HepG2 (cell line): ENCODE data around the gene ACACB. TPM values are rescaled to one million over a fixed set of nuclear protein-coding genes. Genes with fewer than 3 reads are reported as not detected.

Source experiments
- ATF1 ChIP-seq: IDR thresholded peaks from 2 replicates; pipeline ENCODE4 v1.6.1; 2016; ENCODE audit warnings: mild to moderate bottlenecking, control low read depth
- DNMT3B ChIP-seq: conservative IDR thresholded peaks from 2 replicates; pipeline ENCODE4 v1.6.1; 2016; ENCODE audit warnings: missing biosample characterization, control low read depth
- EZH2 ChIP-seq: conservative IDR thresholded peaks from 2 replicates; pipeline ENCODE4 v1.6.1; 2012; ENCODE audit warnings: mild to moderate bottlenecking, low read depth, low read length, moderate library complexity
- GATA4 ChIP-seq: sonication (generic); IDR thresholded peaks from 2 replicates; pipeline ENCODE4 v1.6.1; 2016; ENCODE audit warnings: antibody characterized with exemption, low read depth, borderline replicate concordance
- GPBP1L1 ChIP-seq: sonication (generic); formaldehyde crosslinking; IDR thresholded peaks from 2 replicates; pipeline ENCODE4 v1.5.0; 2020; ENCODE audit warnings: mild to moderate bottlenecking, missing genetic modification reagents
- KLF12 ChIP-seq: sonication (generic); formaldehyde crosslinking; IDR thresholded peaks from 2 replicates; pipeline ENCODE4 v1.4.0; 2020; ENCODE audit warnings: missing genetic modification reagents, borderline replicate concordance
- NFE2L1 ChIP-seq: sonication (generic); formaldehyde crosslinking; IDR thresholded peaks from 2 replicates; pipeline ENCODE4 v1.4.0; 2020; ENCODE audit warnings: missing genetic modification reagents, mild to moderate bottlenecking, borderline replicate concordance
- PLRG1 ChIP-seq: fragments of 450-650 bp; conservative IDR thresholded peaks from 2 replicates; pipeline ENCODE4 v1.6.1; 2016
- RXRA ChIP-seq: sonication (generic); formaldehyde crosslinking; IDR thresholded peaks from 2 replicates; pipeline ENCODE4 v1.5.1; 2020; ENCODE audit warnings: missing genetic modification reagents
- SATB2 ChIP-seq: sonication (generic); formaldehyde crosslinking; IDR thresholded peaks from 2 replicates; pipeline ENCODE4 v1.5.0; 2020; ENCODE audit warnings: missing genetic modification reagents
- TCF7 ChIP-seq: sonication (generic); IDR thresholded peaks from 2 replicates; pipeline ENCODE4 v1.6.1; 2016; ENCODE audit warnings: antibody characterized with exemption, low read depth
- ZBTB43 ChIP-seq: sonication (generic); formaldehyde crosslinking; conservative IDR thresholded peaks from 2 replicates; pipeline ENCODE4 v1.4.0; 2020; ENCODE audit warnings: missing genetic modification reagents
- ZBTB49 ChIP-seq: sonication (generic); formaldehyde crosslinking; IDR thresholded peaks from 2 replicates; pipeline ENCODE4 v1.4.0; 2020; ENCODE audit warnings: missing genetic modification reagents, borderline replicate concordance
- ZFP36L1 ChIP-seq: sonication (generic); formaldehyde crosslinking; IDR thresholded peaks from 2 replicates; pipeline ENCODE4 v1.8.0; 2022; ENCODE audit warnings: mild to moderate bottlenecking, missing genetic modification reagents, moderate library complexity
- ZNF143 ChIP-seq: sonication (generic); formaldehyde crosslinking; IDR thresholded peaks from 2 replicates; pipeline ENCODE4 v1.4.0; 2020; ENCODE audit warnings: missing genetic modification reagents
- ZNF17 ChIP-seq: sonication (generic); formaldehyde crosslinking; IDR thresholded peaks from 2 replicates; pipeline ENCODE4 v1.5.0; 2020; ENCODE audit warnings: mild to moderate bottlenecking, missing genetic modification reagents
- ZNF180 ChIP-seq: sonication (generic); formaldehyde crosslinking; IDR thresholded peaks from 2 replicates; pipeline ENCODE4 v1.4.0; 2020; ENCODE audit warnings: low read depth, missing genetic modification reagents, borderline replicate concordance
- ZNF83 ChIP-seq: sonication (generic); formaldehyde crosslinking; IDR thresholded peaks from 2 replicates; pipeline ENCODE4 v1.4.0; 2020; ENCODE audit warnings: missing genetic modification reagents, mild to moderate bottlenecking, borderline replicate concordance
- polyA plus RNA-seq, 8 experiments: library from polyadenylated mRNA; depleted of rRNA in 3 of 8; stranded (reverse) in 7 of 8; unstranded in 1 of 8; fragments of >200 nt; fragmentation: Illumina TruSeq in 4 of 8; extraction: Trizol in 4 of 8; gene quantifications; 2 replicates each; pipeline versions ENCODE4 v1.2.1 to v1.2.3, GENCODE V29; 2011 to 2016; ENCODE audit warnings: low read depth in 4 of 8, missing spikeins in 1 of 8, mixed read lengths in 1 of 8; ENCODE audit not compliant: insufficient read depth in 1 of 8
- total RNA-seq, 5 experiments: library from RNA; depleted of rRNA; stranded (reverse); fragments of >200 nt; fragmentation: Illumina TruSeq; extraction: Trizol; gene quantifications; 2 replicates each; pipeline ENCODE4 v1.2.3, GENCODE V29; 2016; ENCODE audit warnings: low read depth in 1 of 5
- TF ChIP-seq, protein P1 (sequence below): sonication (generic); formaldehyde crosslinking; IDR thresholded peaks from 2 replicates; pipeline ENCODE4 v1.5.1; 2020; ENCODE audit warnings: missing genetic modification reagents, mild to moderate bottlenecking, borderline replicate concordance
- TF ChIP-seq, protein P2 (sequence below): sonication (generic); formaldehyde crosslinking; conservative IDR thresholded peaks from 2 replicates; pipeline ENCODE4 v1.4.0; 2020; ENCODE audit warnings: missing genetic modification reagents

Gene ACACB
- total and polyA plus RNA-seq, 2 of the 13 experiments (the other 11 are each of a cell fraction or from before 2014, with no cell fraction given): 6.2 to 8.6 TPM

DNA sequence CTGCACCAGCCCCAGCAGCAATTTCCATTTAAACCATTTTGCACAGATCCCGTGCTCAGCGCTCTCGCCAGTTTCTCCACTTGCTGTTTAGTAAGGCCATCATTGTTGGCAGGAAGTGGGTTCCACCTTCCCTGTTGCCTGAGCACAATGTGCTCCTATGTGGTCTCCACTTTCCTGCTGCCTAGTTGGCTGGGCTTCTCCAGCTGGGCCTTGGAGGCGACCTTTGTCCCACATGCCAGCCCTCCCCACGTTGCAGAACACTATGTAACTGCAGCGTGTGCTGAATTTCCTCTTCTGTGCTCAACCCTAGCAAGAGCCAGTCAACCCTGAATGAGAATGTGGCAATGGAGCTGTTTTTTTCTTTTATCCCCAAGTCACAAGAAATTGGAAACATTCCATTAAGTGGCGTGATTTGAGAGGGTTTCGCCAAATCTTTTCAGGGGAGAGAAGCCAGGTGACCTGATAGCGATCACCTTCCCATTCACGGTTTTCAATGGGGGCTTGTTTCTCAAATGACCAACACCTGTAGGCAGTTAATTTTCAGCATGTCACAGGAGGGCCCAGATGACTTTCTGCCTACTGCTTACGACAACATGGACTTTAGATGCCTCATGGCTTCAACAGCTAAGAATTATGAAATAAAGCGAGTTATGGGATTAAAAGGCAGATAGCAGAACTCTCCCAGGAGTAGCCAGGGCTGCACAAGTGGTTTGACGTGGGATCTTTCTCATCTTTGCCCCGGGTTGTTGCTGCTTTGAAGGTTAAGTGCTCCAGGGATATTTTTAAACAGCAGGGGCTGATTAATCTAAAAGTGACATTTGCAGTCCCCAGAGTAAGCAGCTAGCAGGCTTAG lies at the start of gene ACACB (continued):
- TF ChIP-seq ZNF143 (CRISPR knock-in tag) (no peak), ZNF83 (no peak), ZNF180 (CRISPR knock-in tag) (no peak), NFE2L1 (CRISPR knock-in tag) (no peak), ATF1 (CRISPR knock-in tag) (no peak), ZNF17 (no peak), SATB2 (CRISPR knock-in tag) (no peak), GPBP1L1 (CRISPR knock-in tag) (no peak), DNMT3B (CRISPR knock-in tag) (no peak), ZFP36L1 (CRISPR knock-in tag) (no peak), PLRG1 (no peak), TCF7 (no peak), KLF12 (CRISPR knock-in tag) (no peak), GATA4 (no peak; the same call in 1 of the 2 replicates), EZH2 (no peak), ZBTB49 (CRISPR knock-in tag) (no peak), RXRA (CRISPR knock-in tag) (peak; percentile 96), ZBTB43 (CRISPR knock-in tag) (peak; percentile 74; the same call in 1 of the 2 replicates)
- TF ChIP-seq, protein P1, sequence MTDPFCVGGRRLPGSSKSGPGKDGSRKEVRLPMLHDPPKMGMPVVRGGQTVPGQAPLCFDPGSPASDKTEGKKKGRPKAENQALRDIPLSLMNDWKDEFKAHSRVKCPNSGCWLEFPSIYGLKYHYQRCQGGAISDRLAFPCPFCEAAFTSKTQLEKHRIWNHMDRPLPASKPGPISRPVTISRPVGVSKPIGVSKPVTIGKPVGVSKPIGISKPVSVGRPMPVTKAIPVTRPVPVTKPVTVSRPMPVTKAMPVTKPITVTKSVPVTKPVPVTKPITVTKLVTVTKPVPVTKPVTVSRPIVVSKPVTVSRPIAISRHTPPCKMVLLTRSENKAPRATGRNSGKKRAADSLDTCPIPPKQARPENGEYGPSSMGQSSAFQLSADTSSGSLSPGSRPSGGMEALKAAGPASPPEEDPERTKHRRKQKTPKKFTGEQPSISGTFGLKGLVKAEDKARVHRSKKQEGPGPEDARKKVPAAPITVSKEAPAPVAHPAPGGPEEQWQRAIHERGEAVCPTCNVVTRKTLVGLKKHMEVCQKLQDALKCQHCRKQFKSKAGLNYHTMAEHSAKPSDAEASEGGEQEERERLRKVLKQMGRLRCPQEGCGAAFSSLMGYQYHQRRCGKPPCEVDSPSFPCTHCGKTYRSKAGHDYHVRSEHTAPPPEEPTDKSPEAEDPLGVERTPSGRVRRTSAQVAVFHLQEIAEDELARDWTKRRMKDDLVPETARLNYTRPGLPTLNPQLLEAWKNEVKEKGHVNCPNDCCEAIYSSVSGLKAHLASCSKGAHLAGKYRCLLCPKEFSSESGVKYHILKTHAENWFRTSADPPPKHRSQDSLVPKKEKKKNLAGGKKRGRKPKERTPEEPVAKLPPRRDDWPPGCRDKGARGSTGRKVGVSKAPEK (CRISPR knock-in tag): peak; percentile 98; the same call in 1 of the 2 replicates
- TF ChIP-seq, protein P2, sequence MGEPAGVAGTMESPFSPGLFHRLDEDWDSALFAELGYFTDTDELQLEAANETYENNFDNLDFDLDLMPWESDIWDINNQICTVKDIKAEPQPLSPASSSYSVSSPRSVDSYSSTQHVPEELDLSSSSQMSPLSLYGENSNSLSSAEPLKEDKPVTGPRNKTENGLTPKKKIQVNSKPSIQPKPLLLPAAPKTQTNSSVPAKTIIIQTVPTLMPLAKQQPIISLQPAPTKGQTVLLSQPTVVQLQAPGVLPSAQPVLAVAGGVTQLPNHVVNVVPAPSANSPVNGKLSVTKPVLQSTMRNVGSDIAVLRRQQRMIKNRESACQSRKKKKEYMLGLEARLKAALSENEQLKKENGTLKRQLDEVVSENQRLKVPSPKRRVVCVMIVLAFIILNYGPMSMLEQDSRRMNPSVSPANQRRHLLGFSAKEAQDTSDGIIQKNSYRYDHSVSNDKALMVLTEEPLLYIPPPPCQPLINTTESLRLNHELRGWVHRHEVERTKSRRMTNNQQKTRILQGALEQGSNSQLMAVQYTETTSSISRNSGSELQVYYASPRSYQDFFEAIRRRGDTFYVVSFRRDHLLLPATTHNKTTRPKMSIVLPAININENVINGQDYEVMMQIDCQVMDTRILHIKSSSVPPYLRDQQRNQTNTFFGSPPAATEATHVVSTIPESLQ: no peak
